Measurements from ENCODE around the gene FLT1.

FLT1 gene, protein sequence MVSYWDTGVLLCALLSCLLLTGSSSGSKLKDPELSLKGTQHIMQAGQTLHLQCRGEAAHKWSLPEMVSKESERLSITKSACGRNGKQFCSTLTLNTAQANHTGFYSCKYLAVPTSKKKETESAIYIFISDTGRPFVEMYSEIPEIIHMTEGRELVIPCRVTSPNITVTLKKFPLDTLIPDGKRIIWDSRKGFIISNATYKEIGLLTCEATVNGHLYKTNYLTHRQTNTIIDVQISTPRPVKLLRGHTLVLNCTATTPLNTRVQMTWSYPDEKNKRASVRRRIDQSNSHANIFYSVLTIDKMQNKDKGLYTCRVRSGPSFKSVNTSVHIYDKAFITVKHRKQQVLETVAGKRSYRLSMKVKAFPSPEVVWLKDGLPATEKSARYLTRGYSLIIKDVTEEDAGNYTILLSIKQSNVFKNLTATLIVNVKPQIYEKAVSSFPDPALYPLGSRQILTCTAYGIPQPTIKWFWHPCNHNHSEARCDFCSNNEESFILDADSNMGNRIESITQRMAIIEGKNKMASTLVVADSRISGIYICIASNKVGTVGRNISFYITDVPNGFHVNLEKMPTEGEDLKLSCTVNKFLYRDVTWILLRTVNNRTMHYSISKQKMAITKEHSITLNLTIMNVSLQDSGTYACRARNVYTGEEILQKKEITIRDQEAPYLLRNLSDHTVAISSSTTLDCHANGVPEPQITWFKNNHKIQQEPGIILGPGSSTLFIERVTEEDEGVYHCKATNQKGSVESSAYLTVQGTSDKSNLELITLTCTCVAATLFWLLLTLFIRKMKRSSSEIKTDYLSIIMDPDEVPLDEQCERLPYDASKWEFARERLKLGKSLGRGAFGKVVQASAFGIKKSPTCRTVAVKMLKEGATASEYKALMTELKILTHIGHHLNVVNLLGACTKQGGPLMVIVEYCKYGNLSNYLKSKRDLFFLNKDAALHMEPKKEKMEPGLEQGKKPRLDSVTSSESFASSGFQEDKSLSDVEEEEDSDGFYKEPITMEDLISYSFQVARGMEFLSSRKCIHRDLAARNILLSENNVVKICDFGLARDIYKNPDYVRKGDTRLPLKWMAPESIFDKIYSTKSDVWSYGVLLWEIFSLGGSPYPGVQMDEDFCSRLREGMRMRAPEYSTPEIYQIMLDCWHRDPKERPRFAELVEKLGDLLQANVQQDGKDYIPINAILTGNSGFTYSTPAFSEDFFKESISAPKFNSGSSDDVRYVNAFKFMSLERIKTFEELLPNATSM (N-terminal part only)

DNA sequence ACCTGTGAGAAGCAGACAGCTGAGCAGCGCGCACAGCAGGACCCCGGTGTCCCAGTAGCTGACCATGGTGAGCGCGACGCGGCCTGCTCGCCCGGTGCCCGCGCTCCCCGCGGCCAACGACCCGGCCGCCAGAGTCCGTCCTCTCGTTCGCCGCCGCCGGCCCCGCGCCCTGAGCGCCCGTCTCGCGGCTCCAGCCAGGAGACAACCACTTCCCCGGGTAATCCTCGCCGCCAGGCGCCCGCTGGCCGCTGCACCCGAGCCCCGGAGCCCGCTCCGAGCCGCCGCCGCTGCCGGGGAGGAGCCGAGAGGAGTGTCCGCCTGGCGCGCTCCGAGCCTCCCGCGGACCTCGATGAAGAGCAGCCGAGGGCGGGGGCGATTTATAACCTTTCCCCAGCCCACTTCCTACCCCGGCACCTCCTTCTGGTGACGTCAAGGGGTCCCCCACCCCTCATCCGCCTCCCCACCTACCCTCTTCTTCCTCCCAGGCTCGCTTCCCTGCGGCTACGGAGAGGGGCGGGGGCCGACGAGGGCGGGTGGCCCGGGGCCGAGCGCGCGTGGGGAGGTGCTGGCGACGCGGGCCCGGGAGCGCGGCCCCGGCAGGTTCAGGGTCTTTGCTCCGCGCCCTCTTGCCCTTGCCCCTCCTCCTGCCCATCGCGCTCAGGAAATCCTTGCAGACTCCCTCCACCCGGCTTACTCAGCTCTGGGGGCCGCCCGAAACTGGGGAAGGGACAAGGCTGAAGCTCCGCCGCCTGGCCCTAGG is at the start of gene FLT1:
FLT1 (minus strand) TSS at position 351 of the 760 bp plus-strand sequence; CDS start at position 66, 285 bp downstream.
- DNase-seq (ENCODE audit: low spot score) = peak; percentile 42

DNA sequence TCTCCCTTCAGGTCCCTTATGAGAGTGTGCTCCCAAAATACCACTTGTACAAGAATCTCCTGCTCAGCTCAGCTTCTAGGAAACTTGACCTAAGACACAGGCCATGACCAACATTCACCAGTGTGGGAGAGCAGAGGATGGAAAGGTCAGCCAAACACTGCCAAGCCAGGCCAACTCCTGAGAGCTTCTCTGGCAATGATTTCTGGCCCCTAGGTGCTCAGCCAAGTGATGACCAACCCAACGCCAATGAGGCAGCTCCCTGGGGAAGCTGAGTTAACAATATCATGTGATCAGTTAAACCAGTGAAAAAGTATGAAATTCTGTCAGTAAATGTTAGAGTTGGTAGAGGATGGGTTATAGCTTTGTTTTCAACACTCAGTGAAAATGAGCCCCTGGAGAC is 49.1 kb upstream of the FLT1 start:
- DNase-seq (ENCODE audit: low spot score) = no peak

DNA sequence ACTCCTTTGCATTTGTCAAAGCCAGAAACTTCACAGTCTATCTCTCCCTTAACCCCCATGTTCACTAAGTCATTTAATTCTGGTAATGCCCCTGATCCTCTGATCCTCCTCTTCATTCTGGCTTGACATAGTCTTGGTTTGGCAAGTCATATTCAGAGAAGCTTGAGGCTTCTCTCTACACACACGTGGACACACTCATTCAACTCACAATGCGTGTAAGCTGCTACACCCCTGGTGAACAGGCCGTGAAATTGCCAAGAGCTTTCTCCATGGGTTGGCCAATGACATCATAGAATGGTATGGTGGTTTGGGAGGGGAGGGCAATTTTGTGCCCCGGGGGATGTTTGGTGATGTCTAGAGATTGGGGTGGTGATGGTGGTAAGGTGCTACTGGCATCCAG is 47.9 kb upstream of the FLT1 start:
- no peak for DNase-seq (ENCODE audit: low spot score)

DNA sequence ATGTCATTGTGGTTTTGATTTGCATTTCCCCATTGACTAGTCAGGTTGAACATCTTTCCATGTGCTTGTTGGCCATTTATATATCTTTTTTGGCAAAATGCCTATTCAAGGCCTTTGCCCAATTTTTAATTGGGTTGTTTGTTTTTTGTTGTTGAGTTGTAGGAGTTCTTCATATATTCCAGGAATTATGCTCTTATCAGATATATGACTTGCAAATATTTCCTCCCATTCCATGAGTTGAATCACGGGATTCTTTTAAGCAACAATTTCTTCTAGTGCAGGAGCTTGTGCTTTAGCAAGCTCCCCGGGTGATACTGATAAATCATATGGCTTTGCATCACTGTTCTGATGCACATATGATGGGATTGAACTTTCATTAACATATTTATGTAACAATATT is 47.0 kb upstream of the FLT1 start:
- no peak for DNase-seq (ENCODE audit: low spot score)

DNA sequence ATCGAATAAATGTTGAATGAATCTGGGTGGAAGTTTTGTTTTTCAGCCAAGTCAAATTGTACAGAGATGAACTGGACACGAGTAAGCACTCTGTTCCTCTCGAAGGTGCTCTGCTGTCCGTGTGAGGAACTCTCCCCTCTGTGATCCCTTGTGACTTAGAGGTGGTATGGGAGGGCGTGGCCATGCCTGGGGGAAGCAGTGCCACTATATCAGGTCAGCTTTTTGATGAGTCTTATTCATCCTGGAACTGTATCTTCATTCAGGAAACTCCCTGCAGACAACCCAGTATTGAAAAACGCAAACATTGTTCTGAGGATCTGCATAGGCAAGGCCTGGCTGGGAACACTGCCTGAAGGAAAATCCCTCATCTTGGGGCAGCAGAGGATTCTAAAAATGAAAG is 45.7 kb upstream of the FLT1 start:
- DNase-seq (ENCODE audit: low spot score) = no peak

DNA sequence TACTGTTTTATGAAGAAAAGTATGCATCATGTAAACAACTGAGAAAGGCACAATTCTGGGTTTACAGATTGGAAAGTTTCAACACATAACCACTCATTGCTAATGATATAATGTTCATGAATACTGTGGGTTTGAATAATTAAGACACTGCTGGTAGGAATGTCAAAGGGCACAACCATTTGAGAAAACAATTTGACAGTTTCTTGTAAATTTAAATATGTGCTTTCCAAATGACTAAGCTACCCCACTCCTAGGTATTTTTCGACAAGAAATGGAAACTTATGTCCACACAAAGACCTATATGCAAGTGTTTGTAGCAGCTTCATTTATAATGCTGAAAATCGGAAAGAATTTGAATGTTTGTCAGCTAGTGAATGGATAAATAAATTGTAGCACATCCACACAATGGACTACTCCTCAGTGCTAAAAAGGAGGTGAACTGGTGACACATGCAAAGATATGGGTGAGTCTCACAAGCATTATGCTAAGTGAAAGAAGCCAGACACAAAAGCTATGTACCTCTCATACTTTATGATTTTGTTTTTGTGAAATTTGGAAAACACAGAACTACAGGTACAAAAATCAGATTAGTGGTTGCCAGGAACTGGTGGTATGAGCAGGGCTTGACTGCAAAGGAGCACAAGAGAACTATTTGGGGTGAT is 44.8 kb upstream of the FLT1 start:
- DNase-seq (ENCODE audit: low spot score) = no peak

DNA sequence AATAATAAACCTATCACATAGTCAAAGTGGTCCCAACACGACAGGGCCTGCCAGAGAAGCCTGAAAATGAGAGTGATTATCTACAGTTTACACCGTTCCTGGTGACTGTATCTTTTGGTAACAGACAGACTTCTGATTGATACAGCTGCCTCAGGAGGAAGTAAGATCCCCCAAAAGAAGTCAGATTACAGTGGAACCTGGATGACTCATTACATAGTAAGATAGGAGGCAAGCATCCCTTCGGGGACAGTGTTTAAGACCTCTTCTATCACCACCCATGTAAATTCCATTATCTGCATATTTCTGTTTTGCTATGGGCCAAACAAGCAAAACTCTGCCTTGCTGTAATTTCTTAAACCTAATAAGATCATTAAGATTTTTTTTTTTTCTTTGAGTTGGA is 44.0 kb upstream of the FLT1 start:
- DNase-seq (ENCODE audit: low spot score) = no peak

DNA sequence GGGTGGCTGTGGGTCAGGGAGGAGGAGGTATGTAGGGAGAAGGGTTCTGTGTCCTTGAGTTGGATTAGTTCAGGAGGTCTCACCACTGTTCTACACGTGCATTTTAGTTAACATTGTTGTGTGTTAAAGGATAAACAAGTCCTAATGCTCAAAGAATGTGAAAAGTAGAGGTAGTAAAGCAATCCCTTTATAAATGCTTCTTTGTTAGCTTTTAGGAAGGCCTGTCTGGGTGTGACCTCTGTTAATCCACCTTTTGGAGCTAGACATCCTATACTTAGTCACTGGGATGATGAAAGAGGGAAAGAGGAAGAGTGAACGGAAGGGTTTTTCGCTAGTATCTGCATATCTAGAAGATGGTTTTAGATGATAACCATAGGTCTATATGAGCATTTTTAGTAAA is 42.2 kb upstream of the FLT1 start:
- no peak for DNase-seq (ENCODE audit: low spot score)

DNA sequence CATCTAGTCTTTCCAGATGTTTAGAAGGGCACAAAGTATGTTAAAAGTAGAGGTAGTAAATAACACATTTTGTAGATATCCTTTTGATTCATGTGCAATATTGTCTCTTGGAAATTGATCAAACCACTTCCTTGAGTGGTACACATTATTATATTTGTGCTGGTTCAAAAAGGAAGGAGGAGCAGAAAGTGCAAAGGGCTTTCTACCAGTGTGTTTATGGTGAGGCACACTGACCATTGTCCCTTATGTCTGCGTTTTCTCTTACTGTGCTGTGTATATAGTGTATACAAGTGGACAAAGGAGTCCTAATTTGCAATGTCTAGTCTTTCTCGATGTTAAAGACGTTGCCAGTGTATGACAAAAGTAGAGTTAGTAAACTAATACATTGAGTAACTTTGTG is 41.4 kb upstream of the FLT1 start:
- no peak for DNase-seq (ENCODE audit: low spot score)

DNA sequence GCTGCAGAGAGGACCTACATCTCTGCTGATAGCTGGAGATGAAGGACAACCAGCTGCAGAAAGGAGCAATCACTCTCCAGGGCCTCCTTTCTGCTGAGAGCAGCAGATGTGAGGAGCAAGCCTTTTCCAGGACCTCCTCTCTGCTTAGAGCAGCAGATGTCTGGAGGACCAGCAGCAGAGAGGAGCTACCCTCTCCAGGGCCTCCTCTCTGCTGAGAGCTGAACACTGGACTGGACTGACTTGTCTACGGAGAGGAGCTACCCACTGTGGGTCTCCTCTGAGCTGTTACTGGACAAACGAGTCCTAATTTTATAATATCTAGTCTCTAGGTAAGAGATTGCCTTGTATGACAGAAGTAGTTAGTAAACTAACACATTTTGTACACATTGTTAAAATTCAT is 40.8 kb upstream of the FLT1 start:
- no peak for DNase-seq (ENCODE audit: low spot score)

DNA sequence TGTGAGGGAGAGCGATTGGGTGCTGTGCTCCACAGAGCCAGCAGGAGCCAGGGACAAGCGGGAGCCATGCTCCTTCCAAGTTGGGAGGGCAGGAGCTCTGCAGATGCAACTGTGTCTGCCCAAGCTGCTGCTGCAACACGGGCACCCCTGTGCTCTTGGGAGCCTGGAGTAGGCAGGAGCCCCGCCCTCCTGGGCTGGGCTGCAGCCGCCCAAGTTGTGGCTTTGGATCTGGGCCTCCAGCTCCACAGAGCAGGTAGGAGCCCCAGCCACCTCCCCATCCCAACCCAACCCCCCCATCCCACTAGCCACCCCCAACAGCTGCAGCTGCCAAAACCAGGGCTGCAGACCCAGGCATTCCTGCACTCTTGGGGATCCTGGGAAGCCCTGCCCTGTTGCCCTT is 39.9 kb upstream of the FLT1 start:
- DNase-seq (ENCODE audit: low spot score) = no peak

DNA sequence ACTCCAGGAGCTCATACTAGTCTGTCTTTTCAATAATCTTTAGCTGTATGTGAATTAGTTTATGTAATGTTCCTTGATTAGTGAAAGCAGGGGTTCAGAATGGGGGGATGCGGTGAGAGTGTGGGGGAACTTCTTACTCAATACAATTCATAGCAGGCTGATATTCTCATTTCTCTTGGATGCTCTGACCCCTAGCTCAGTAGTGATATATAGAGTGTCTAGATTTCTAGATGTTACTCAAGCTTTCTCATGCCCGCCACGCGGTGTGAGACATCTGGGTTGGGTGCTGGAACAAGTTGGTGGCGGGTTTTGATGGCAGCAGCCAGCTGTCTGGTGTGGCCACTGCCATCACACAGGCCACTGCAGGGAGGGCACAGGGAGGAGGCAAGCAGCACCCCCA is 39.3 kb upstream of the FLT1 start:
- no peak for DNase-seq (ENCODE audit: low spot score)

DNA sequence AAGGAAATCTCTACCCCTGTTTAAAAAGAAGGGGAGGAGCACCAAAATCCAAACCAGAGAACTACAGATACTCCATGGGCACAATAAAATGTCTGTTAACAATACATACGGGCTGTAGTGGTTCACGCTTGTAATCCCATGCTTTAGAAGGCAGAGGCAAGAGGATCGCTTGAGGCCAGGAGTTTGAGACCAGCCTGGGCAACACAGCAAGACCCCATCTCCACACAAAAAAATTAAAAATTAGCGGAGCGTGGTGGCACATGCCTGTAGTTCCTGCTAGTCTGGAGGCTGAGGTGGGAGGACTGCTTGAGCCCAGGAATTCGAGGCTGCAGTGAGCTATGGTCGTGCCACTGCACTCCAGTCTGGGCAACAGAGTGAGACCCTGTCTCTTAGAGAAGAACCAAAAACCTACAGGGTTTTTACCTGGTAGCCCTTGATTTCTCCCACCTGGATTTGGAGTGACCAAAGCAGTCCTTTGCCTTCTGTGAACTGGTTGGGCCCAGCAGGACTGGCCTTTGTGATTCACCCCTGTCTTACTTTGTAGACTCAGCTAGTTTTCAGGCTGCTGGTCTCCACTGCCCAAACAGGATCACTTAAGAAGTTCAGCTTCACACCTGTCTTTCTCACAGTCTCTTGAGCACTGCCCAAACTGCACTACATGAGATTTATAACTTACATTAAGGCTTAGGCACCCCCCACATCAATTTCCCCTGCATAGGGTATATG is 38.7 kb upstream of the FLT1 start:
- no peak for DNase-seq (ENCODE audit: low spot score)

DNA sequence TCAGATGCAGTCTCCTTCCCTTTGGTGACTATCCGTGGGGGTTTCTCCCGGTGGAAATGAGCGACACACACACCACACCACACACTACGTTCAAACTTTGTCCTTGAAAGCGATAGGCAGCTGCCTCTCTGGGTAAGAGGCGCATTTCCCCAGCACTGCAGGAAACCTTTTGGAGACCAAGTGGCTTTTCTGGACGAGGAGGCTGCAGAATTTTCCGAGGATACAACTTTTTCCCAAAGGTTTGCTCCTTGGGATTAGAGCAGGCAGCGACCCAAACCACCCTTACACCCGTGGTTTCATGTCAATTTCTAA is 38.2 kb upstream of the FLT1 start:
- no peak for DNase-seq (ENCODE audit: low spot score)

DNA sequence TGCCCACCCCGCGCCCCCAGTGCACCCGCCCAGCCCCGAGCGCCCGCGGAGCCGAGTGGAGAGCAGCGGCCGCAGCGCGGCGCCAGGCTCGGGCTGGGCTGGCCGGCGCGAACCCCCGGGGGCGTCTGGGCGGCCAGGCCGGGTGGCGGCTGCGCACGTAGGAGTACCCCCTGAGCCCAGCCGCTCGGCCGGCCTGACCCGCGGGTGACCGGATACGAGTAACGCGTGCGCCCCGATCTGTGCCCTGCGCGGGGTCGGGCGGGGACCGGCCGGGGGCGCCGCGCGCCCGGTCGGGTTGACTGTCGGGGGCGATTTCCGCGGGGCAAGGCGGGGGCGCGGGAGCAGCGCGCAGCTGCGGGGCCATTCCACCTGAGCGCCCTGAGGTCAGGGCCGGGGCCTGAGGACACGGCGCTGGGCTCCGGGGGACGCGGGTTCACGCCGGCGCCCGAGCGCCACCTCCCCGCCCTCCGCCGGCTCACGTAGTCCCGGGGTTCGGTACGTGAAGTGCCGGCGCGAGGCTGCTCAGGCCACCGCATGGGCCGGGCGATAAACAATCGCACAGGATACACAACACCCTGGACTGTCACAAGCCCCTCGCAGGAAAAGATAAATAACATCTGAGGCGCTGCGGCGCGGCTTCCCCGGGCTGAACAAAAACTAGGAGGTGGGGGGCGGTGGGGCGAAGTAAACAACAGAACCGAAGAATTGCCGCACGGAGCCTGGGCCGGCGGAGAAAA is 37.6 kb upstream of the FLT1 start:
- DNase-seq (ENCODE audit: low spot score) = peak; percentile 17

DNA sequence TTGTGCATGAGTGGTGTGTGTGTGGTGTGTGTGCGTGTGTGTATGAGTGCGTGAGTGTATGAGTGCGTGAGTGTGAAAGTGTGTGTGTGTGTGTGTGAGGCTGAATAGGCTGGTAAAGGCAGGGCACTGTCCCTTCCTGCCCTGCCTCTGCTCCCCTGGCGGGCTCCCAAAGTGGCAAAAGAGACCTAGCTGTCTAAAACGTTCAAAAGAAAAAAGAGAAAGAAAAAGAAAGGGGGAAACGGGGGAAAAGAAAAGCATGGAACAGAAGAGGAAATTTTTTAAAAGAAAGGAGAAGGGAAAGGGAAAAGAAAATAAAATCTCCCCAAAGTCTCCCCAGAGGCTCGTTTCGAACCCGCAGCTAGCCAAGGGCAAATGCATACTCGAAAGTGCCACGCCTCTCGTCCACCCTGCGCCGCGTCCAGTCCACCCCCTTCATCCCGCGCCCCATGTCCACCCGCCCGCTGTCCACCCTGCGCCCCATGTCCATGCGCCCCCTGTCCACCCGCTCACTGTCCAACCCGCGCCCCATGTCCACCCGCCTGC is 37.0 kb upstream of the FLT1 start:
- no peak for DNase-seq (ENCODE audit: low spot score)

DNA sequence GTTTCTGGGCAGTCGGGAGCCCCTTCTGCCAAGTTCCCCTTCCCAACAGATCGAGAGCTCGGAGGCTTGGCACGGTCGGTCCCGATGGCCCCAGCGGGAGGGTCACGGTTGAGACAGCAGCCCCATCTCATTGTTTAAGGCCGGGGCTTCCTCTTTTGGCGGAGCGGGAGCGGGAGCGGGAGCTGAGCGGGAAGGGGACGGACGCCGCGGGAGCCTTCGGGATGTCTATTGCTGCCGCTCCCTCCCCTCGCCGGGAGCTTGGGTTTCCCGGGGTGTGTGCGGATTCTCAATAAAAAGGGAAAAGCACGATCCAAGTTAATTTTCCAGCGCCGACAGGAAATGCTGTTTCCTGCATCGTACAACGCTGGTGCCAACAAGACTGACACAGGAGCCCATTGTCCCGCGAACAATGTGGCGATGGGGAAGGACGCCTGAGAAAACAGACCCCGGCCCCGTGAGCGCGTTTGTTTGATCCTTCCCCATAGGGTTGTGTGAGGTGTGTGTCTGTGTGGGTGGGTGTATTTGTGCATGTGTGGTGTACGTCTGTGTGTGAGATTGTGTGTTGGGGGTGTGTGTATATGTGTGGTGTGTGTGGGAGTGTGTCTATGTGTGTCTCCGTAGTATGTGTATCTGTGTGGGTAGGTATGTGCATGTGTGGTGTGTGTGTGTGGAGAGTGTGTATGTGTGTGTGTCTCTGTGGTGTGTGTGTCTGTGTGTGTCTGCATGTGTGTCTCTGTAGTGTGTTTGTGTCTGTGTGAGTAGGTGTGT is 36.3 kb upstream of the FLT1 start:
- DNase-seq (ENCODE audit: low spot score) = peak; percentile 31

DNA sequence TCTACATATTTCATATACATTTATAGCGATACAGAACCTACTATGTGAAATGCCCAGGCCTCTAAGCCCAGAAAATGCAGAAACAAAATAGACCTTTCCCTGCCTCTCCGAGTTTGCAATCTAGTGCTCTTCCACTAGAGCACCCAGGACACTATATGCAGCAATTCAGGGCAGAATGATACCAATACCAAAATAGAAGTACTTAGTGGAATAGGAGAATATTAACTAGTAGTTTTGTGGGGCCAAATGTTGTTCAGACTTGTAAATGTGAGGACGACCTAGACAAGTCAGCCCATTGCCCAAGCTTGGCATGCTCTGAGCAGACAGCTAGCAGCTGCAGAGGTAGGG is 35.8 kb upstream of the FLT1 start:
- peak; percentile 21 for DNase-seq (ENCODE audit: low spot score)

DNA sequence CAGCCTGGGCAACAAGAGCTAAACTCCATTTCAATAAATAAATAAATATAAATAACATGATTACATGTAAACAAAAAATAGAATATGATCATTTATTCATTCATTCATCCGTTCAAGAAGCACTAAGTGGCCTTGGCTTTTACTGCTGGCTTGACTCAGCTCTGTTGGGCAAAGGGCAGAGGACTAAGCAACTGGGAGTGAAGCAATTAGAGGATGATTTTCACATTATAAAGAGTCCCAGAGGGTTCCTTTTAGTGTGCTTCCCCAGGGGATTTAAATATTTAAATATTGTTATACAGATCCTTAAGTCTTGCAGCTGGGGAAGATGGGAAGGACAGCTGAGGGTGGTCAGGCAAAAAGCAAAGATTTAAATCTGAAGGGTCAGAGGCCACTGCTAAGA is 34.9 kb upstream of the FLT1 start:
- DNase-seq (ENCODE audit: low spot score) = no peak
